HEK293T (cell line): Measurements from ENCODE around the gene GBP5.

Source experiments
- BHLHE40 ChIP-seq: fragments of 450-650 bp; IDR thresholded peaks from 2 replicates; pipeline ENCODE4 v1.6.1; 2016; ENCODE audit warnings: mild to moderate bottlenecking, moderate library complexity, borderline replicate concordance
- PKNOX1 ChIP-seq: fragments of 450-650 bp; IDR thresholded peaks from 2 replicates; pipeline ENCODE4 v1.6.1; 2016
- SP1 ChIP-seq: fragments of 450-650 bp; IDR thresholded peaks from 2 replicates; pipeline ENCODE4 v1.6.1; 2017
- SUZ12 ChIP-seq: fragments of 450-650 bp; IDR thresholded peaks from 2 replicates; pipeline ENCODE4 v1.6.1; 2016; ENCODE audit warnings: mild to moderate bottlenecking
- ZNF384 ChIP-seq: fragments of 450-650 bp; IDR thresholded peaks from 2 replicates; pipeline ENCODE4 v1.6.1; 2016

- TF ChIP-seq PKNOX1 (no peak), SP1 (no peak), SUZ12 (no peak), ZNF384 (no peak), BHLHE40 (no peak)
These were observed 14.8 kb upstream of the GBP5 start for GRCh38 chr1:89287181-89288050.
